SK-N-SH (cell line): ENCODE results near the gene SULT2B1.

Source experiments
- EP300 ChIP-seq, 2 experiments: IDR thresholded peaks; 2 replicates each; pipeline versions ENCODE4 v1.4.0 to v1.6.1; 2012; ENCODE audit warnings: borderline replicate concordance in 1 of 2, low read depth in 1 of 2, low read length in 1 of 2
- TF ChIP-seq, protein P1 (sequence below): fragments of 200-600 bp; sonication (generic); IDR thresholded peaks from 2 replicates; pipeline ENCODE4 v1.6.1; 2017; ENCODE audit warnings: antibody characterized with exemption, mild to moderate bottlenecking, moderate library complexity

DNA sequence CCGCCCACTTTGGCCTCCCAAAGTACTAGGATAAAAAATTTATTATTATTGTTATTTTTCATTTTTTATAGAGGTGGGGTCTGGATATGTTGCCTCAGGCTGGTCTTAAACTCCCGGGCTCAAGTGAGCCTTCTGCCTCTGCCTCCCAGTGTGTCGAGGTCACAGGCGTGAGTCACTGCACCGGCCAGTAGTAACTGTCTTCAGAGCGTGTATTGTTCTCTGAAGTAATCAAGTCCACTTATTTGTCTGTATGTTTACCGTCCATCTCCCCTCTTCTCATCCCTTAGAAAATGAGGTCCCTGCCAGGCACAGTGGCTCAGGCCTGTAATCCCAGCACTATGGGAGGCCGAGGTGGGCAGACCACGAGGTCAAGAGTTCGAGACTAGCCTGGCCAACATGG, 18.2 kb upstream of the SULT2B1 start:
- TF ChIP-seq, protein P1, sequence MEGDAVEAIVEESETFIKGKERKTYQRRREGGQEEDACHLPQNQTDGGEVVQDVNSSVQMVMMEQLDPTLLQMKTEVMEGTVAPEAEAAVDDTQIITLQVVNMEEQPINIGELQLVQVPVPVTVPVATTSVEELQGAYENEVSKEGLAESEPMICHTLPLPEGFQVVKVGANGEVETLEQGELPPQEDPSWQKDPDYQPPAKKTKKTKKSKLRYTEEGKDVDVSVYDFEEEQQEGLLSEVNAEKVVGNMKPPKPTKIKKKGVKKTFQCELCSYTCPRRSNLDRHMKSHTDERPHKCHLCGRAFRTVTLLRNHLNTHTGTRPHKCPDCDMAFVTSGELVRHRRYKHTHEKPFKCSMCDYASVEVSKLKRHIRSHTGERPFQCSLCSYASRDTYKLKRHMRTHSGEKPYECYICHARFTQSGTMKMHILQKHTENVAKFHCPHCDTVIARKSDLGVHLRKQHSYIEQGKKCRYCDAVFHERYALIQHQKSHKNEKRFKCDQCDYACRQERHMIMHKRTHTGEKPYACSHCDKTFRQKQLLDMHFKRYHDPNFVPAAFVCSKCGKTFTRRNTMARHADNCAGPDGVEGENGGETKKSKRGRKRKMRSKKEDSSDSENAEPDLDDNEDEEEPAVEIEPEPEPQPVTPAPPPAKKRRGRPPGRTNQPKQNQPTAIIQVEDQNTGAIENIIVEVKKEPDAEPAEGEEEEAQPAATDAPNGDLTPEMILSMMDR = no peak
- TF ChIP-seq EP300 (IDR thresholded peaks at IDR 0.05; ENCODE audit: borderline replicate concordance in 1 of 2, low read depth in 1 of 2, low read length in 1 of 2) = no peak
